GM21529 (cell line): ENCODE data around the gene ZNF536.

ENCODE experiments used
- ATAC-seq: cut with Tn5 transposase; IDR thresholded peaks from one replicate; pipeline ENCODE4 v1.9.1; 2021; ENCODE audit not compliant: unreplicated experiment

ZNF536 gene

DNA sequence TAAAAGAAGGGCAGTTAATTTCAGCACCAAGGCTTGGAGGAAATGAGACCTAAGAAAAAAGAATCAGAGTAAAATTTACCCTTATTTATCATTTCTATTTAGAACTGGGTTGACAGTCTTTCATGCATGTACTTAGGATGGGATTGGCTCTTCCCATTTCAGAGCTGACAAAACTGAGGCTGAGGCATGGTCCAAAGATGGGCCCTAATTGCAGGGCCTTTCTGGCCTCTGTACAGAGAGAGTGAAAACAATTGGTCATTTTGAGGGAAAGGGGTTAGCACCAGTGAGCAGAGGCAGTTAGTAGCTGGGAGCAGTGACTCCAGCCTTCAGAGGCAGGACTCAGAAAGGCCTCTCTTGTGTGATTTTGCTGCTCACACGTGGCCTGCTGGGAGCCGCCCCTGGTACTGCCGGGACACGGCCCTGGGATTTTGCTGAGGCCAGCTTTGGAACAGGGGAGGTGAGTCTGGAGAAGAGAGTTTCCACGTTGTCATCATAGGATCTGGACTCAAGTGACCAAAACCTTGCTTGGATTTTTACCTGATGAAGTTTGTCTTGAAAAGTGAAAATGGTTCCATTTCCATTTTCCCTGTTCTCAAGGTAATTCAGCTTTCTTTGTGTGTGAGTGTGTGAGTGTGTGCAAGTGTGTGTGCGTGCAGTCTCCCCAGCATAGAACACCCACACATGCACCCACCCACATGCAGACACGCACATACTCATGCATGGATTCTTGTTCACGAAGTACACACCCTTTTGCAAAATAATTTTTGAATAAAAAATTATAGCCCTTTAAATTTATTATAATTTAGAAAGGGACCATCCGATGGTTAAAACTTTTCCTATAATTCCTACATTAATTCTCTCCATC, at the start of gene ZNF536:
Gene ZNF536, plus strand, starts transcription at position 425 of the 865 bp plus-strand sequence. CDS start 71,179 bp downstream, outside the sequence.
- ATAC-seq, result no peak

DNA sequence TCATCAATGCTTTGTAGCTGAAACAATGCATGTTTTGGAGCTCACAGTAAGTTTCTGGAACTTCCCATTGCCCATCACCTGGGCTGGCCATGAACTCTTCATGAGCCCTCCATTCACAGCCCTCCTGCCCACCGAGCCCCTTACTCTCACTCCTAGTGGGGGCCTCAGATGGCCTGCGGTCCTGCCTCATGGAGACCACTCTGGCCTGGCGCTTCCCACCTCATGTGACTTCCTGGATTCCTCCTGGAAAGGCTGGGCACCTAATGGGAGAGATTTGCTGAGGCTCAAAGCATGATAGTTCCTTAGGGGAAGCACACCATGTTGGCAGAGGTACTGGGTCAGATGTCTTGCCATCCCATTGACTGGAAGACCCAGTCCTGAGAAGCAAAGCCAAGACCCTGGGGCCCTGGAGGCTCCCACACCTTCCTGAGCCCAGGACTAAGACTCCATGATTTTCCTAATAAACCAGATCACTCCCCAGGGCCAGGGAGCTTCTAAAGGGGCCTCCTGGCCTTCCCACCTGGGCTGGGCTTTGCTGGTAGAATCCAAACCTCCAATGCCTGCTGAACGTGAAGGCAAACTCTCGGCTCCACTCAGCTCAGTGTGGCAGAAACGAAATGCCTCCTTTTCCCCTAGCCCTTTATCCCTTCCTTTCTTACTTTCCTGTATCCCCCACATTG, 49.4 kb upstream of the ZNF536 start:
- no peak for ATAC-seq

GRCh38 chr19:30323904-30324303, 48.3 kb upstream of the ZNF536 start:
- no peak for ATAC-seq

- no peak for ATAC-seq
Observed at GRCh38 chr19:30324982-30325381, 47.2 kb upstream of the ZNF536 start.

- no peak for ATAC-seq
Observed at GRCh38 chr19:30325676-30326392, 46.4 kb upstream of the ZNF536 start.

DNA sequence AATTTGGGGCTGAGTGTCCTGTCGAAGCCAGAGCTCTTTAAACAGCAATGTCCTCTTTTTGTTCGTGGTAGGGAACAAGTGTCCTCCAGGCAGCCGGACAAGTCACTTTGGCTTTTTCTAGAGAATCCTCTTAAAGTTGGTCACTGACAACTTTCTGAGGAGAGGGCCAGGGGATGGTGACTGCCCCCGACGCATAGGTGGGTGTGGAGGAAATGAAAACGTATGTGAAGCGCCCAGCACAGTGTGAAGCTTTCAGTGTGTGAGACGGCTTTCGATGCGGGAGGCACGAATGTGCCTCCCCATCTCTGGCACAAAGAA, 45.8 kb upstream of the ZNF536 start:
- no peak for ATAC-seq

DNA sequence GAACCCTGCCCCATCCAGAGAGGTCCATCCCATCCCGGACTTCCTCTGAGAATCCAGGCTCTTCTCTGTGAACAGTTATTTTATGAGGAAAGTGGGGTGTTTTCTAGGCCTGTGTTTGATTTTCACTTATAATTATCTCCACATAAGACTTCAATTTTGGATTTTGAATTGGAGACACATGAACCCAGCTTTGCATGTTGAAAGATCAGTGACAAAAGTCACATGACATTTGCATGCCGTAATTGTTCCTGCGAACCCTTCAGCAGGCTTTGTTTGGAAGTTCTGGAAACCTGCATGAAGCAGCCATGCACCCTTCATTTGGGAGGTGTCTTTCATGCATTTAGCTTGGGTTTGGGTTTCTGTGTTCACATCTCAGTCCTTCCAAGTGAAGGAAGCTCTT, 44.9 kb upstream of the ZNF536 start:
- no peak for ATAC-seq

DNA sequence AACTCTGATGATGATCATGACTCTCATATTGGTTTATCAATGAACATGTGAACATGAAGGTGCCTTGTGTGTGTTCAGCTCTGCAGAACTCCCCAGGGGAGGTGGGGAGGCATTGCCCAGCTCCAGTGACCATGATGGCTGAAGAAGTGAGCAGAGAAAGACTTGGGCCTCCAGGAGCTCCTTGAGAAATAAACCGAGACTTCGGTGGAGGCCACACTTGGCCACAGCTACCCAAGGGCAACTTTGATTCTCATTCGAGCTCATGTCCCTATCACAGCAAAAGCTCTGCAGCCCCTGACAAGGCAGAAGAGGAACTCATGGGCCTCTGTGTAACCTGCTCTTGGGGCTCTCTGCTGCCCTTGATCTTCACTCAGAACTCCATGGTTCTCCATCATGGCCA, 44.1 kb upstream of the ZNF536 start:
- no peak for ATAC-seq

GRCh38 chr19:30330266-30330665, 41.9 kb upstream of the ZNF536 start:
- no peak for ATAC-seq

GRCh38 chr19:30332445-30333234, 39.5 kb upstream of the ZNF536 start:
- ATAC-seq, result no peak

DNA sequence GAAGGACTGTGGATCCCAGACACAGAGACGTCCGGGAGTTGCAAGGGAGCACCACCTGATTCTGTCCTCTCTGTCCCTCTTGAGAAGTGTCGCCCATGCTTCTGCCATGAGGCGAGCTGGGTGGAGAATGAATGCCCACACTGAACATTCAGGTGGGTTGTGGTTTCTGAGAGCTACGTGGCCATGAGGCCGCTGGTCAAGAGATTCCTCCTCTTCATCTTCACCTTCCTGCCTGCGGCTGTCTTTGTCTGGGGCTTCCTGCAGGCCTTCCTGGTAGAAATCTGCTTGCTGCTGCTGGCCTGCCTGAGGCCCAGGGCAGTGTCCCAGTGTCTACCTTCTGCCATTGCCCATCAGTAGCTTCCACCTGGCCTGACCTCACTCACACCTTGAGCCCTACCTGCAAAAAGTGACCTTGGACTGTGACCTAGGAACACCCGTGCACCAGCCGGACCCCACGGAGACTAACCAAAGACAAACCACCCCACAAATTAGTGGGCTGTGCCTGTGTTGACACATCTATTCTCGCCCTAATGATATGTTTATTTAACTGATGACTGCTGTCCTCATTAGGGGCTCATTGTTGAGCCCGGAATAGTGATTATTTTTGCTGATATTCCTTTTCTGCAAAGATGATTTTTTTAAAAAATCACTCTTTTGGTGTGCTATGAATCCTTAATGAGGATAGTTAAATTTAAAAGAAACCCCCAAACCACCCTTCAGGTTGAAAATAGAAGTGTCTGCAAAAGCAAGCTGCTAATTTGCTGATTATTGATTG, 38.7 kb upstream of the ZNF536 start:
- no peak for ATAC-seq

GRCh38 chr19:30334841-30335240, 37.3 kb upstream of the ZNF536 start:
- no peak for ATAC-seq

GRCh38 chr19:30335306-30335886, 36.8 kb upstream of the ZNF536 start:
- ATAC-seq, result no peak

DNA sequence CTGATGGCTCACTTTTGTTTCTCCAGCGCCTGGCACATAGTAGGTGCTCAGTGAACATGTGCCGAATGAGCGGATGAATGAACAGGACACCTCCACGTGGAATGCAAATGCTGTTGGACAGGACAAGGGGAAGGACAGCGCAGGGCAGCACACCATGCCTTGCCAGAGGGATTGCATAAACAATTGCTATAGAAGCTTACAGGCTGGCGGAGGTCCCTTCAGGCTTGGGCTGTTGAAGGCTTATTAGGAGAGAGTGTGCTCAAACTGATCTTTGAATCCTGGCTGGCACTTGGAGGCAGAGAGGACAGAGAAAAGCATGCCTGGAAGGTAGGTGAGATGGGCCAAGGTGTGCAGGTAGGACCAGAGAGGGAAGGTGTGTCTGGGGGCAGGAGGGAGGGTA, 35.9 kb upstream of the ZNF536 start:
- ATAC-seq, result no peak

- ATAC-seq, result no peak
Observed at GRCh38 chr19:30338041-30338456, 34.1 kb upstream of the ZNF536 start.

GRCh38 chr19:30338878-30339623, 33.1 kb upstream of the ZNF536 start:
- ATAC-seq, result no peak

GRCh38 chr19:30339624-30340525, 32.3 kb upstream of the ZNF536 start:
- ATAC-seq, result no peak
